ENCODE measurements around the gene BCO1. TPM values are rescaled to one million over a fixed set of nuclear protein-coding genes. Genes with fewer than 3 reads are reported as not detected.

BCO1 gene
- total RNA-seq, 3 donors from 2014 or later (not counting 1 experiment from before 2014, with no cell fraction given): not detected

Other genes starting within 250 kb of the BCO1 start
- gene CMC2, start 231.8 kb upstream of the BCO1 start, total RNA-seq: 10 to 100 TPM; 52.3 to 63.5 (median 63.2) TPM
- gene CENPN, start 231.5 kb upstream of the BCO1 start, total RNA-seq: 10 to 100 TPM in 1 of 3 donors, 1 to 10 TPM in 2; 6.6 to 11.6 (median 9.0) TPM
- 10 to 100 TPM; 35.3 to 51.8 (median 39.9) TPM for gene ATMIN, start 202.8 kb upstream of the BCO1 start, total RNA-seq
- not detected for gene C16orf46, start 161.5 kb upstream of the BCO1 start, total RNA-seq
- 1 to 10 TPM; 2.6 to 4.3 (median 2.7) TPM for gene GCSH, start 142.3 kb upstream of the BCO1 start, total RNA-seq
- gene GAN, start 76.3 kb downstream of the BCO1 start, total RNA-seq: 1 to 10 TPM; 5.9 to 9.9 (median 7.3) TPM
- gene CMIP, start 206.1 kb downstream of the BCO1 start, total RNA-seq: 100 to 1,000 TPM in 1 of 3 donors, 10 to 100 TPM in 2; 88.2 to 115 (median 91.5) TPM